Measurements from ENCODE around the gene FRZB. TPM values are rescaled to one million over a fixed set of nuclear protein-coding genes. Genes with fewer than 3 reads are reported as not detected.

FRZB gene
- total and polyA plus RNA-seq, 9 of the 15 experiments (the other 6 are each of a cell fraction or from before 2014, with no cell fraction given): 0.01 to 0.05 (median 0.03) TPM; not detected in 6

DNA sequence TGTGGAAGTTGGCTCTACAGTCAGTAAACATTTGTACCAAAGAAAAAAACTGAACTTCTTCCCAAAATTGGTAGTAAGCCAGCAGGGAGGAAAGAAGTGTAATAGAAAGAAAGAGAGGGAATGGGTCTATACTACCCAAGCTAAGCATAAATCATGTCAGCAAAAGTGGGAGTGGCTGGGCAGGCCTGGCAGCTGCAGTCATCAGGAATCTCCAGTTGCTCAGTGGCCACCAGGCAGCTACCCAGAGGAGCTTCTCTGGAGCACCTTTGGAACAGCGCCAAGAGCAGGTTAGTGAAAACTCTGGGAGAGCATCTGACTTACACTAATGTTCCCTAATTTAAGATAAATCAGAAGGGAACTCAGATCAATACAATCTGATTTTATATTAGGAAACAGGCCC is 14.3 kb downstream of the FRZB start:
- in situ Hi-C loops (cut with MboI): no loop called here
- Histone ChIP-seq H4K20me1 (replicated peaks; ENCODE audit: control insufficient read depth, insufficient read depth, low read length) (no peaks in the 10 kb centered on the region), H3K27ac (ENCODE audit: extremely low read depth, low read depth, low read length) (no peak overlapping the region), H3K4me2 (ENCODE audit: insufficient read depth, low read length) (no peak overlapping the region), H3K79me2 (ENCODE audit: control insufficient read depth, insufficient read depth, low read length) (no peaks in the 10 kb centered on the region), H3K36me3 (ENCODE audit: control insufficient read depth, insufficient read depth, low read length) (no peaks in the 10 kb centered on the region), H3K4me1 (replicated peaks in 1 of 2; ENCODE audit: control insufficient read depth in 2 of 2, insufficient read depth in 2 of 2, low read length in 2 of 2) (no peaks in the 10 kb centered on the region), H3K9me3 (replicated peaks; ENCODE audit: control insufficient read depth, insufficient read depth, low read depth, low read length) (no peaks in the 10 kb centered on the region), H2AFZ (ENCODE audit: low read depth, low read length) (no peak overlapping the region), H3K9ac (ENCODE audit: insufficient read depth in 1 of 2, low read depth in 2 of 2, low read length in 2 of 2) (no peak overlapping the region), H3K4me3 (no peak overlapping the region), H3K27me3 (ENCODE audit: control insufficient read depth in 2 of 2, insufficient read depth in 2 of 2, low read length in 2 of 2) (peaks cover 0 to 5% of the 10 kb centered on the region in 2 experiments; a peak in 1 of 5 replicates), H3K9me1 (ENCODE audit: control insufficient read depth, insufficient read depth, low read length) (no peaks in the 10 kb centered on the region)
- DNase-seq (ENCODE audit: extremely low read depth in 1 of 4, low spot score in 3 of 4): peak in 2 of 4 experiments; percentile 39 to 40
- FAIRE-seq: no peak
- CTCF ChIA-PET (ENCODE audit: low intra/inter-chr PET ratio): no interaction called here
- POLR2A ChIA-PET: interaction anchor here (1.0 to 1.1 kb wide), 3 partner anchors 10 to 17 kb away, joined by 3 to 7 read pairs (median 3); no protein-coding TSS in a partner anchor
- intact Hi-C loops (cut with micrococcal nuclease): no loop called here
- 0% methylated on average over 1 of the region's 1 CpG for WGBS (ENCODE audit: insufficient coverage, low coverage, missing lambda C conversion rate)
- BruUV-seq (replicated peaks): no TSS peak
- ATAC-seq: peak; percentile 82
- TF ChIP-seq THRAP3 (IDR thresholded peaks at IDR 0.05; ENCODE audit: borderline replicate concordance) (no peak), MIER1 (IDR thresholded peaks at IDR 0.05; ENCODE audit: low read depth) (no peak), NFIX (CRISPR knock-in tag; IDR thresholded peaks at IDR 0.05; ENCODE audit: low read depth) (no peak), POLR2AphosphoS2 (IDR thresholded peaks at IDR 0.05; ENCODE audit: low read length) (no peak), SP1 (CRISPR knock-in tag; IDR thresholded peaks at IDR 0.05) (no peak), NFIC (IDR thresholded peaks at IDR 0.05) (peak; percentile 68), PHTF2 (CRISPR knock-in tag; IDR thresholded peaks at IDR 0.05) (no peak), GTF2A2 (tag; IDR thresholded peaks at IDR 0.05) (no peak), TBP (optimal IDR thresholded peaks at IDR 0.05; ENCODE audit: low read depth, low read length) (no peak), MEIS2 (IDR thresholded peaks at IDR 0.05; ENCODE audit: partially characterized antibody) (peak; percentile 95)
- TF ChIP-seq, protein P1, sequence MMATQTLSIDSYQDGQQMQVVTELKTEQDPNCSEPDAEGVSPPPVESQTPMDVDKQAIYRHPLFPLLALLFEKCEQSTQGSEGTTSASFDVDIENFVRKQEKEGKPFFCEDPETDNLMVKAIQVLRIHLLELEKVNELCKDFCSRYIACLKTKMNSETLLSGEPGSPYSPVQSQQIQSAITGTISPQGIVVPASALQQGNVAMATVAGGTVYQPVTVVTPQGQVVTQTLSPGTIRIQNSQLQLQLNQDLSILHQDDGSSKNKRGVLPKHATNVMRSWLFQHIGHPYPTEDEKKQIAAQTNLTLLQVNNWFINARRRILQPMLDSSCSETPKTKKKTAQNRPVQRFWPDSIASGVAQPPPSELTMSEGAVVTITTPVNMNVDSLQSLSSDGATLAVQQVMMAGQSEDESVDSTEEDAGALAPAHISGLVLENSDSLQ (IDR thresholded peaks at IDR 0.05): peak; percentile 92
- TF ChIP-seq, protein P2, sequence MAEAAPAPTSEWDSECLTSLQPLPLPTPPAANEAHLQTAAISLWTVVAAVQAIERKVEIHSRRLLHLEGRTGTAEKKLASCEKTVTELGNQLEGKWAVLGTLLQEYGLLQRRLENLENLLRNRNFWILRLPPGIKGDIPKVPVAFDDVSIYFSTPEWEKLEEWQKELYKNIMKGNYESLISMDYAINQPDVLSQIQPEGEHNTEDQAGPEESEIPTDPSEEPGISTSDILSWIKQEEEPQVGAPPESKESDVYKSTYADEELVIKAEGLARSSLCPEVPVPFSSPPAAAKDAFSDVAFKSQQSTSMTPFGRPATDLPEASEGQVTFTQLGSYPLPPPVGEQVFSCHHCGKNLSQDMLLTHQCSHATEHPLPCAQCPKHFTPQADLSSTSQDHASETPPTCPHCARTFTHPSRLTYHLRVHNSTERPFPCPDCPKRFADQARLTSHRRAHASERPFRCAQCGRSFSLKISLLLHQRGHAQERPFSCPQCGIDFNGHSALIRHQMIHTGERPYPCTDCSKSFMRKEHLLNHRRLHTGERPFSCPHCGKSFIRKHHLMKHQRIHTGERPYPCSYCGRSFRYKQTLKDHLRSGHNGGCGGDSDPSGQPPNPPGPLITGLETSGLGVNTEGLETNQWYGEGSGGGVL (CRISPR knock-in tag; IDR thresholded peaks at IDR 0.05): no peak
- TF ChIP-seq, protein P3, sequence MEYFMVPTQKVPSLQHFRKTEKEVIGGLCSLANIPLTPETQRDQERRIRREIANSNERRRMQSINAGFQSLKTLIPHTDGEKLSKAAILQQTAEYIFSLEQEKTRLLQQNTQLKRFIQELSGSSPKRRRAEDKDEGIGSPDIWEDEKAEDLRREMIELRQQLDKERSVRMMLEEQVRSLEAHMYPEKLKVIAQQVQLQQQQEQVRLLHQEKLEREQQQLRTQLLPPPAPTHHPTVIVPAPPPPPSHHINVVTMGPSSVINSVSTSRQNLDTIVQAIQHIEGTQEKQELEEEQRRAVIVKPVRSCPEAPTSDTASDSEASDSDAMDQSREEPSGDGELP (CRISPR knock-in tag; IDR thresholded peaks at IDR 0.05; ENCODE audit: borderline replicate concordance): no peak
- TF ChIP-seq, protein P4, sequence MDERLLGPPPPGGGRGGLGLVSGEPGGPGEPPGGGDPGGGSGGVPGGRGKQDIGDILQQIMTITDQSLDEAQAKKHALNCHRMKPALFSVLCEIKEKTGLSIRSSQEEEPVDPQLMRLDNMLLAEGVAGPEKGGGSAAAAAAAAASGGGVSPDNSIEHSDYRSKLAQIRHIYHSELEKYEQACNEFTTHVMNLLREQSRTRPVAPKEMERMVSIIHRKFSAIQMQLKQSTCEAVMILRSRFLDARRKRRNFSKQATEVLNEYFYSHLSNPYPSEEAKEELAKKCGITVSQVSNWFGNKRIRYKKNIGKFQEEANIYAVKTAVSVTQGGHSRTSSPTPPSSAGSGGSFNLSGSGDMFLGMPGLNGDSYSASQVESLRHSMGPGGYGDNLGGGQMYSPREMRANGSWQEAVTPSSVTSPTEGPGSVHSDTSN (CRISPR knock-in tag; IDR thresholded peaks at IDR 0.05; ENCODE audit: low read depth): peak; percentile 66
- TF ChIP-seq, protein P4 (tag; conservative IDR thresholded peaks at IDR 0.05; ENCODE audit: low read depth): peak; percentile 92

All from K562 (cell line).